AG09309 (cell line): ENCODE results near the gene TMEM117.
"Not testable (repeated sequence)": the region's sequence is repeated elsewhere in the genome, so short reads cannot be mapped to it uniquely, and the experiment has no call there.

Experiments
- DNase-seq: peaks from one replicate; pipeline ENCODE4 v3.0.0-alpha.2; 2010; ENCODE audit warnings: low read depth
- H3K4me3 ChIP-seq: 2 replicates; pipeline ENCODE4 v1.5.1; 2011; ENCODE audit warnings: mild to moderate bottlenecking, low read depth, low read length, moderate library complexity; ENCODE audit not compliant: control insufficient read depth
- TF ChIP-seq, protein P1 (sequence below): IDR thresholded peaks from 2 replicates; pipeline ENCODE4 v1.5.1; 2011; ENCODE audit warnings: mild to moderate bottlenecking, low read depth, low read length, inconsistent platforms; ENCODE audit not compliant: insufficient read depth, control insufficient read depth; ENCODE audit errors: missing control alignments

Gene TMEM117

DNA sequence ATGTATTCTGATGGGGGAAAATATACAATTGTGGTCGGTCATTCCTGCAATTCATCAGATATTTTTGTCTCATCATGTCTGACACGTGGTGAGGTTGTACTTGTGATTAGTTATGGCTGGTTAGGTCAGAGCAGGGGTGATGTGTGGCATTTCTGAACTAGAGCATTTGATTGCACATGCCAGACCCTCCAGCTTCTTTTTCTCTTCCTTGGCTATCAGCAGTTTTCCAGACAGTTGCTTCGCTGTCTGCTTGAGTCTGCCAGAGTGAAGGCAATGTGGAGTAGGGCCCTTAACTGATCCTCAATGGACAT, 25.9 kb downstream of the TMEM117 start:
- H3K4me3 ChIP-seq, result no peak overlapping the region
- no peak for DNase-seq
- TF ChIP-seq, protein P1, sequence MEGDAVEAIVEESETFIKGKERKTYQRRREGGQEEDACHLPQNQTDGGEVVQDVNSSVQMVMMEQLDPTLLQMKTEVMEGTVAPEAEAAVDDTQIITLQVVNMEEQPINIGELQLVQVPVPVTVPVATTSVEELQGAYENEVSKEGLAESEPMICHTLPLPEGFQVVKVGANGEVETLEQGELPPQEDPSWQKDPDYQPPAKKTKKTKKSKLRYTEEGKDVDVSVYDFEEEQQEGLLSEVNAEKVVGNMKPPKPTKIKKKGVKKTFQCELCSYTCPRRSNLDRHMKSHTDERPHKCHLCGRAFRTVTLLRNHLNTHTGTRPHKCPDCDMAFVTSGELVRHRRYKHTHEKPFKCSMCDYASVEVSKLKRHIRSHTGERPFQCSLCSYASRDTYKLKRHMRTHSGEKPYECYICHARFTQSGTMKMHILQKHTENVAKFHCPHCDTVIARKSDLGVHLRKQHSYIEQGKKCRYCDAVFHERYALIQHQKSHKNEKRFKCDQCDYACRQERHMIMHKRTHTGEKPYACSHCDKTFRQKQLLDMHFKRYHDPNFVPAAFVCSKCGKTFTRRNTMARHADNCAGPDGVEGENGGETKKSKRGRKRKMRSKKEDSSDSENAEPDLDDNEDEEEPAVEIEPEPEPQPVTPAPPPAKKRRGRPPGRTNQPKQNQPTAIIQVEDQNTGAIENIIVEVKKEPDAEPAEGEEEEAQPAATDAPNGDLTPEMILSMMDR, result no peak

DNA sequence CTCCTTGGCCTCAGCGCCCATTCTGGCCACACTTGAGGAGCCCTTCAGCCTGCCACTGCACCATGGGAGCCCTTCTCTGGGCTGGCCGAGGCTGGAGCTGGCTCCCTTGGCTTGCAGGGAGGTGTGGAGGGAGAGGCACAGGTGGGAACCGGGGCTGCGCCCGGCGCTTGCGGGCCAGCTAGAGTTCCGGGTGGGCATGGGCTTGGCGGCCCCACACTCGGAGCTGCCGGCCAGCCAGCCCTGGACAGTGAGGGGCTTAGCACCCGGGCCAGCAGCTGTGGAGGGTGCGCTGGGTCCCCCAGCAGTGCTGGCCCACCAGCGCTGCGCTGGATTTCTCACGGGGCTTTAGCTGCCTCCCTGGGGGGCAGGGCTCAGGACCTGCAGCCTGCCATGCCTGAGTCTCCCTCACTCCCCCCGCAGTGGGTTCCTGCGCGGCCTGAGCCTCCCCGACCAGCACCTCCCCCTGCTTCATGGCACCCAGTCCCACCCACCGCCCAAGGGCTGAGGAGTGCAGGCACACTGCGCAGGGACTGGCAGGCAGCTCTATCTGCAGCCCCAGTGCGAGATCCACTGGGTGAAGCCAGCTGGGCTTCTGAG, 28.0 kb downstream of the TMEM117 start:
- TF ChIP-seq, protein P1, result no peak
- H3K4me3 ChIP-seq, result no peak overlapping the region
- DNase-seq, result no peak

DNA sequence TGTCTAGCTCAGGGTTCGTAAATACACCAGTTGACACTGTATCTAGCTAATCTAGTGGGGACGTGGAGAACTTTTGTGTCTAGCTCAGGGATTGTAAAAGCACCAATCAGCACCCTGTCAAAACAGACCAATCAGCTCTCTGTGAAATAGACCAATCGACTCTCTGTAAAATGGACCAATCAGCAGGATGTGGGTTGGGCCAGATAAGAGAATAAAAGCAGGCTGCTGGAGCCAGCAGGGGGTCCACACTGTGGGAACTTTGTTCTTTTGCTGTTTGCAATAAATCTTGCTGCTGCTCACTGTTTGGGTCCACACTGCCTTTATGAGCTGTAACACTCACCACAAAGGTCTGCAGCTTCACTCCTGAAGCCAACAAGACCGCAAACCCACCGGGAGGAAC, 28.7 kb downstream of the TMEM117 start:
- not testable (repeated sequence) for H3K4me3 ChIP-seq, DNase-seq

DNA sequence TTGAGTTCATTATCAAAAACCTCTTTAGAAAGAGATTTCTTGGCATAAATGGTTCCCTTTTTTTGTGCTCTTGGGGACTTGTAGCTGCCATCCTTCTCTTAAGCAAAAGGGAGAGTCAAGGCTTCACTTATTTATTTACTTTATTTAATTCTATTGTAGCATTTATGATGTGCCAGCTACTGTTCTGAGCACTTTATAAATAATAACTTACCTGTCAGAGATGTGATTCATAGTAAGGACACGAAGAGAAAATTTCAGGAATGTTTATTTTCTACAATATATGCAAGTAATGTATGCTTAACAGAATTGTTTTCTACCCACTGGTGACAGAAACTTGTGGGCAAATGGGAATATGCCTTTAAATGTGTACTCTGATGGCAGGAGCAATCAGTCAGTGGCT, 33.3 kb downstream of the TMEM117 start:
- TF ChIP-seq, protein P1, result no peak
- DNase-seq, result no peak
- H3K4me3 ChIP-seq, result no peak overlapping the region

DNA sequence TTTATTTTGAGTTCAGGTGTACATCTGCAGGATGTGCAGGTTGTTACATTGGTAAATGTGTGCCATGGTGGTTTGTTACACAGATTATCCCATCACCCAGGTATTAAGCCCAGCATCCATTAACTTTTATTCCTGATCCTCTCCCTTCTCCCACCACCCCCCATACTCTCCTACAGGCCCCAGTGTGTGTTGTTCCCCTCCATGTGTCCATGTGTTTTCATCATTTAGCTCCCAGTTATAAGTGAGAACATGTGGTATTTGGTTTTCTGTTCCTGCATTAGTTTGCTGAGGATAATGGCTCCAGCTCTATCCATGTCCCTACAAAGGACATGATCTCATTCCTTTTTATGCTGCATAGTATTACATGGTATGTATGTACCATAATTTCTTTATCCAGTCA, 33.9 kb downstream of the TMEM117 start:
- H3K4me3 ChIP-seq, DNase-seq: not testable (repeated sequence)

DNA sequence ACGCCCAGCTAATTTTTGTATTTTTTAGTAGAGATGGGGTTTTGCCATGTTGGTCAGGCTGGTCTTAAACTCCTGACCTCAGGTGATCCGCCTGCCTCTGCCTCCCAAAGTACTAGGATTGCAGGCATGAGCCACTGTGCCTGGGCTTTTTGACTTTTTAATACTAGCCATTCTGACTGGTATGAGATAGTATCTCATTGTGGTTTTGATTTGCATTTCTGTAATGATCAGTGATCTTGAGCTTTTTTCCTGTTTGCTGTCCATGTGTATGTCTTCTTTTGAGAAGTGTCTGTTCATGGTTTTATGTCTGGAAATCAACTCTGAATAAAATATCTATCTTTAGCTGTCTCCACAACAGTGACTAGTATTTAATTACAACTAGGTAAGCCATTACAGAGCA, 35.4 kb downstream of the TMEM117 start:
- not testable (repeated sequence) for H3K4me3 ChIP-seq, DNase-seq

DNA sequence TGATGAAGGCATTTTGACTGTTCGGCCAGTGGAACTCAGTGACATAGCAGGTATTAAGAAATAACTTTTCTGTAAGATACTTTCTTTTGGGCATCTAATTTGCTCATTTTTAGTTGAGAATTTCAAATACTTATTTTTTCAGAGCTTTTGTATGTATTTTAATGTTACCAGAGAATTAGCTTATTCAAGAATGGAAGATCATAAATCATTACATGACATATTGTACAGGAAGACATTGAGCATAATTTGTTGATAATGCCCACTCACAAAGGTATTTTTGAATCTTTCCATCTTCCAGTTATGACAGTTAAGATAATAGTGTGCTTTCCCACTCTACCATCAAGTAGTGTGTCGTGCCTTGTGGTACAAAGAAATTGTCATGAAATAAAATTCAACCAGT, 36.5 kb downstream of the TMEM117 start:
- TF ChIP-seq, protein P1, result no peak
- DNase-seq, result no peak
- no peak overlapping the region for H3K4me3 ChIP-seq

DNA sequence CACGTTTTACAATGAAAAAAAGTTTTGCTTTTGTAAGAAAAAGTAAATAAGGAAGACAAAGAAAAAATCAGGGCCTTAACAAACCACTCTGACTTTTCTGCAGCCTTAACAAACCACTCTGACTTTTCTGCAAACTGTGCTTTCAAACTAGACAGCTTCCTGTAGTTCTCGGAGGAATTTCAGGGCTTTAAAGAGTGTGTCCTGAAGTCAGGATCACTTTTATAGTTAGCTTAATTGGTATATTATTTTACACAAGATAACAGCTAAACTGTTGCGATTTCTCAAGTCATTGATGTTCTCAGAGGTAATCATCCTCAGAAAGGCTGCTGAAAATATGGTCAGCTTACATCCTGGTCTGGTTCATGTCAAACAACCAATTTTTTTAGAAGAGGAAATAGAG, 42.2 kb downstream of the TMEM117 start:
- no peak for DNase-seq
- TF ChIP-seq, protein P1, result no peak
- no peak overlapping the region for H3K4me3 ChIP-seq
